ENCODE results near the gene IQGAP3.

- TF ChIP-seq, protein P1, sequence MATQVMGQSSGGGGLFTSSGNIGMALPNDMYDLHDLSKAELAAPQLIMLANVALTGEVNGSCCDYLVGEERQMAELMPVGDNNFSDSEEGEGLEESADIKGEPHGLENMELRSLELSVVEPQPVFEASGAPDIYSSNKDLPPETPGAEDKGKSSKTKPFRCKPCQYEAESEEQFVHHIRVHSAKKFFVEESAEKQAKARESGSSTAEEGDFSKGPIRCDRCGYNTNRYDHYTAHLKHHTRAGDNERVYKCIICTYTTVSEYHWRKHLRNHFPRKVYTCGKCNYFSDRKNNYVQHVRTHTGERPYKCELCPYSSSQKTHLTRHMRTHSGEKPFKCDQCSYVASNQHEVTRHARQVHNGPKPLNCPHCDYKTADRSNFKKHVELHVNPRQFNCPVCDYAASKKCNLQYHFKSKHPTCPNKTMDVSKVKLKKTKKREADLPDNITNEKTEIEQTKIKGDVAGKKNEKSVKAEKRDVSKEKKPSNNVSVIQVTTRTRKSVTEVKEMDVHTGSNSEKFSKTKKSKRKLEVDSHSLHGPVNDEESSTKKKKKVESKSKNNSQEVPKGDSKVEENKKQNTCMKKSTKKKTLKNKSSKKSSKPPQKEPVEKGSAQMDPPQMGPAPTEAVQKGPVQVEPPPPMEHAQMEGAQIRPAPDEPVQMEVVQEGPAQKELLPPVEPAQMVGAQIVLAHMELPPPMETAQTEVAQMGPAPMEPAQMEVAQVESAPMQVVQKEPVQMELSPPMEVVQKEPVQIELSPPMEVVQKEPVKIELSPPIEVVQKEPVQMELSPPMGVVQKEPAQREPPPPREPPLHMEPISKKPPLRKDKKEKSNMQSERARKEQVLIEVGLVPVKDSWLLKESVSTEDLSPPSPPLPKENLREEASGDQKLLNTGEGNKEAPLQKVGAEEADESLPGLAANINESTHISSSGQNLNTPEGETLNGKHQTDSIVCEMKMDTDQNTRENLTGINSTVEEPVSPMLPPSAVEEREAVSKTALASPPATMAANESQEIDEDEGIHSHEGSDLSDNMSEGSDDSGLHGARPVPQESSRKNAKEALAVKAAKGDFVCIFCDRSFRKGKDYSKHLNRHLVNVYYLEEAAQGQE (IDR thresholded peaks at IDR 0.05): no peak
- TF ChIP-seq, protein P2, sequence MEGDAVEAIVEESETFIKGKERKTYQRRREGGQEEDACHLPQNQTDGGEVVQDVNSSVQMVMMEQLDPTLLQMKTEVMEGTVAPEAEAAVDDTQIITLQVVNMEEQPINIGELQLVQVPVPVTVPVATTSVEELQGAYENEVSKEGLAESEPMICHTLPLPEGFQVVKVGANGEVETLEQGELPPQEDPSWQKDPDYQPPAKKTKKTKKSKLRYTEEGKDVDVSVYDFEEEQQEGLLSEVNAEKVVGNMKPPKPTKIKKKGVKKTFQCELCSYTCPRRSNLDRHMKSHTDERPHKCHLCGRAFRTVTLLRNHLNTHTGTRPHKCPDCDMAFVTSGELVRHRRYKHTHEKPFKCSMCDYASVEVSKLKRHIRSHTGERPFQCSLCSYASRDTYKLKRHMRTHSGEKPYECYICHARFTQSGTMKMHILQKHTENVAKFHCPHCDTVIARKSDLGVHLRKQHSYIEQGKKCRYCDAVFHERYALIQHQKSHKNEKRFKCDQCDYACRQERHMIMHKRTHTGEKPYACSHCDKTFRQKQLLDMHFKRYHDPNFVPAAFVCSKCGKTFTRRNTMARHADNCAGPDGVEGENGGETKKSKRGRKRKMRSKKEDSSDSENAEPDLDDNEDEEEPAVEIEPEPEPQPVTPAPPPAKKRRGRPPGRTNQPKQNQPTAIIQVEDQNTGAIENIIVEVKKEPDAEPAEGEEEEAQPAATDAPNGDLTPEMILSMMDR (IDR thresholded peaks at IDR 0.05; ENCODE audit: low read depth, low read length, missing input control): no peak
- TF ChIP-seq EGR1 (IDR thresholded peaks at IDR 0.05; ENCODE audit: low read depth in 2 of 2): no peak
- no peak for TF ChIP-seq RAD21 (IDR thresholded peaks at IDR 0.05)
- TF ChIP-seq HNF4G (IDR thresholded peaks at IDR 0.05): no peak
- no peak for TF ChIP-seq SP1 (IDR thresholded peaks at IDR 0.05)
- TF ChIP-seq ATF3 (IDR thresholded peaks at IDR 0.05): no peak
- TF ChIP-seq MAX (IDR thresholded peaks at IDR 0.05): no peak
- no peak for TF ChIP-seq YY1 (IDR thresholded peaks at IDR 0.05)
These were observed 38.7 kb downstream of the IQGAP3 start for GRCh38 chr1:156533568-156534220.

All from liver (tissue), 3 donors.